Sigmoid colon (tissue), 4 donors: Measurements from ENCODE around the gene FBXL7.

Source experiments
- CTCF ChIP-seq, 4 experiments: fragments of 450-650 bp in 3 of 4; fragments of 200-600 bp in 1 of 4; IDR thresholded peaks; one replicate each; pipeline ENCODE4 v1.5.1; 2016 to 2019; ENCODE audit warnings: antibody characterized with exemption in 4 of 4, mild to moderate bottlenecking in 3 of 4, moderate library complexity in 2 of 4
- POLR2A ChIP-seq, 2 donors: fragments of 450-650 bp; IDR thresholded peaks; one replicate each; pipeline ENCODE4 v1.6.1; 2016; ENCODE audit warnings: antibody characterized with exemption in 2 of 2, mild to moderate bottlenecking in 2 of 2, moderate library complexity in 2 of 2
- POLR2AphosphoS5 ChIP-seq, 4 donors: sonication (generic); formaldehyde crosslinking; IDR thresholded peaks; one replicate each; pipeline ENCODE4 v1.6.1; 2017; ENCODE audit warnings: antibody characterized with exemption in 4 of 4

- TF ChIP-seq CTCF (IDR thresholded peaks at IDR 0.05), result no peak
- no peak for TF ChIP-seq POLR2AphosphoS5 (IDR thresholded peaks at IDR 0.05)
- TF ChIP-seq POLR2A (IDR thresholded peaks at IDR 0.05), result no peak
Measured at GRCh38 chr5:15968993-15969392, 469.0 kb downstream of the FBXL7 start.
